Large intestine (tissue), 3 donors: ENCODE results near the gene CLECL1. TPM values are rescaled to one million over a fixed set of nuclear protein-coding genes. Genes with fewer than 3 reads are reported as not detected.
"Not testable (repeated sequence)": the region's sequence is repeated elsewhere in the genome, so short reads cannot be mapped to it uniquely, and the experiment has no call there.

Experiments used
- DNase-seq, 2 donors: peaks; one replicate each; pipeline versions ENCODE4 v3.0.0 to v3.0.0-alpha.2; 2013
- H3K27ac ChIP-seq: one replicate; pipeline ENCODE4 v1.5.1; 2013; ENCODE audit warnings: low read length
- H3K27me3 ChIP-seq: 2 replicates; pipeline ENCODE4 v1.6.1; 2013; ENCODE audit warnings: low read length; ENCODE audit not compliant: control insufficient read depth, insufficient read depth
- H3K36me3 ChIP-seq: 2 replicates; pipeline ENCODE4 v1.6.1; 2013; ENCODE audit warnings: low read length; ENCODE audit not compliant: control insufficient read depth, insufficient read depth
- H3K4me1 ChIP-seq: one replicate; pipeline ENCODE4 v1.6.1; 2013; ENCODE audit warnings: low read length; ENCODE audit not compliant: control insufficient read depth, insufficient read depth
- H3K4me3 ChIP-seq: one replicate; pipeline ENCODE4 v1.5.1; 2013; ENCODE audit warnings: low read length
- H3K9me3 ChIP-seq: one replicate; pipeline ENCODE4 v1.6.1; 2013; ENCODE audit warnings: mild to moderate bottlenecking, low read depth, low read length, moderate library complexity; ENCODE audit not compliant: control insufficient read depth
- WGBS: methylation state at CpG from one replicate; pipeline ENCODE4 v1.1.5; 2013; ENCODE audit warnings: low lambda C conversion rate; ENCODE audit not compliant: insufficient coverage; 5-methylcytosine and 5-hydroxymethylcytosine counted together
- polyA plus RNA-seq: library from polyadenylated mRNA; unstranded; fragments of 120-200 nt; gene quantifications from one replicate; pipeline ENCODE4 v1.2.1, GENCODE V29; 2013

CLECL1 gene
- polyA plus RNA-seq, 1 donor = 0.31 TPM

GRCh38 chr12:9695661-9696060 lies 37.2 kb downstream of the CLECL1 start:
- peaks cover 11% of the 10 kb centered on the region for H3K36me3 ChIP-seq
- no CpG with 5 or more reads among the region's 3 CpGs for WGBS
- H3K27ac ChIP-seq, H3K9me3 ChIP-seq, H3K27me3 ChIP-seq, H3K4me3 ChIP-seq, DNase-seq, H3K4me1 ChIP-seq: not testable (repeated sequence)

DNA sequence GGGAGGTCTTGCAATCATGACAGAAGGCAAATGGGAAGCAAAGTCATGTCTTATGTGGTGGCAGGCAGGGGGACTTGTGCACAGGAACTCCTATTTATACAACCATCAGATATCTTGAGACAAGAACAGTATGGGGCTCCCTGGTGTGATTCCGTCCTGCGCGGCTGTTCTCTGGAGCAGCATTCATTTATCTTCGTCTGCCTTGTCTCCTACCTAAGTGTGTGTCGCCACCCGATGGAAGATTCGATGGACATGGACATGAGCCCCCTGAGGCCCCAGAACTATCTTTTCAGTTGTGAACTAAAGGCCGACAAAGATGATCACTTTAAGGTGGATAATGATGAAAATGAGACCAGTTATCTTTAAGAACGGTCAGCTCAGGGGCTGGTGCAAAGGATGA lies 37.7 kb downstream of the CLECL1 start:
- not testable (repeated sequence) for H3K4me3 ChIP-seq, H3K4me1 ChIP-seq, H3K27ac ChIP-seq, DNase-seq, H3K27me3 ChIP-seq, H3K9me3 ChIP-seq
- WGBS = no CpG with 5 or more reads among the region's 9 CpGs
- H3K36me3 ChIP-seq = peaks cover 11% of the 10 kb centered on the region

DNA sequence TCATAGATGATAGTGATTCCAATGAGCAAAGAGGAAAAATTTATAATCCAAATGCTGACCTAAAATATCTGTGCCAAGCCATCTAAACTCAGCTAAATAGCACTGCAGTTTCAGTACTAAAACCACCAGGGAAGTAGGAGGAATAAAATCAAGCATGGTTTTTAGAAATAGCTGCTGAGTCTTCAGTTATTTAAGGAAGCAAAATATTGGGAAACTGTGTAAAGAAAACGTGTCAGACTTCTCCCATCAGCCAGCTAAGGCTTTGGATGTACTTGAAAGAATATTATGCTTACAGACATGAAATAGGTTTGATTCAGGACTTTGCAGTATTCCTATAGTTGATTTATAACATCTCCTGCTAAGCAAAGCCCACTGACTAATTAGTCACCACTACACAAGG lies 38.7 kb downstream of the CLECL1 start:
- no peaks in the 10 kb centered on the region for H3K4me1 ChIP-seq
- H3K27me3 ChIP-seq = no peaks in the 10 kb centered on the region
- no CpG with 5 or more reads among the region's 1 CpG for WGBS
- no peak overlapping the region for H3K4me3 ChIP-seq
- H3K9me3 ChIP-seq = no peaks in the 10 kb centered on the region
- peaks cover 13% of the 10 kb centered on the region for H3K36me3 ChIP-seq
- no peak overlapping the region for H3K27ac ChIP-seq
- no peak for DNase-seq

GRCh38 chr12:9692909-9693308 lies 40.0 kb downstream of the CLECL1 start:
- no peaks in the 10 kb centered on the region for H3K9me3 ChIP-seq
- peaks cover 22% of the 10 kb centered on the region for H3K36me3 ChIP-seq
- H3K4me1 ChIP-seq = no peaks in the 10 kb centered on the region
- no peak overlapping the region for H3K4me3 ChIP-seq
- no peak for DNase-seq
- H3K27ac ChIP-seq = no peak overlapping the region
- WGBS = no CpG with 5 or more reads among the region's 1 CpG
- no peaks in the 10 kb centered on the region for H3K27me3 ChIP-seq

GRCh38 chr12:9687228-9687627 lies 45.7 kb downstream of the CLECL1 start:
- no peak overlapping the region for H3K27ac ChIP-seq

DNA sequence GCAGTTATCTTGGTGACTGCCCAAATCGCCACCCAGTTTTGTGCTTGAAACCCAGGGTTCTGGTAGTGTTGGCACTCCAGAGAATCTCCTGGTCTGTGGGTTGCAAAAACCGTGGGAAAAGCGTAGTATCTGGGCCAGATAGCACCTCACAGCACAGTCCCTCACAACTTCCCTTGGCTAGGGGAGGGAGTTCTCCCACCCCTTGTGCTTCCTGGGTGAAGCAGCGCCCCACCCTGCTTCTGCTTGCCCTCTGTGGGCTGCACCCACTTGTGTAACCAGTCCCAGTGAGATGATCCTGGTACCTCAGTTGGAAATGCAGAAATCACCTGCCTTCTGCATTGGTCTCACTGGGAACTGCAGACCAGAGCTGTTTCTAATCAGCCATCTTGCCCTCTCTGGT lies 47.0 kb downstream of the CLECL1 start:
- H3K9me3 ChIP-seq = no peaks in the 10 kb centered on the region
- no peaks in the 10 kb centered on the region for H3K27me3 ChIP-seq
- peaks cover 14% of the 10 kb centered on the region for H3K36me3 ChIP-seq
- DNase-seq = no peak
- H3K4me1 ChIP-seq = no peaks in the 10 kb centered on the region
- WGBS = no CpG with 5 or more reads among the region's 4 CpGs
- H3K4me3 ChIP-seq = no peak overlapping the region
- H3K27ac ChIP-seq = no peak overlapping the region

More at GRCh38 chr12:9687228-9687627, 45.7 kb downstream of the CLECL1 start:
- H3K36me3 ChIP-seq = peaks cover 14% of the 10 kb centered on the region
- no peaks in the 10 kb centered on the region for H3K27me3 ChIP-seq
- no peak for DNase-seq
- no peak overlapping the region for H3K4me3 ChIP-seq
- no peaks in the 10 kb centered on the region for H3K9me3 ChIP-seq
- no CpG with 5 or more reads among the region's 1 CpG for WGBS
- no peaks in the 10 kb centered on the region for H3K4me1 ChIP-seq

DNA sequence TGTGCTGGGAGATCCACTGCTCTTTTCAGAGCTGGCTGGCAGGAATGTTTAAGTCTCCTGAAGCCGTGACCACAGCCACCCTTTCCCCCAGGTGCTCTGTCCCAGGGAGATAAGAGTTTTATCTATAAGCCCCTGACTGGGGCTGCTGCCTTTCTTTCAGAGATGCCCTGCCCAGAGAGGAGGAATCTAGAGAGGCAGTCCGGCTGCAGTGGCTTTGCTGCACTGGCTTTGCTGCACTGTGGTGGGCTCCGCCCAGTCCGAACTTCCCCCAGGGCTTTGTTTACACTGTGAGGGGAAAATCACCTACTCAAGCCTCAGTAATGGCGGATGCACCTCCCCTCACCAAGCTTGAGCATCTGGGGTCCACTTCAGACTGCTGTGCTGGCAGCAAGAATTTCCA lies 47.5 kb downstream of the CLECL1 start:
- not testable (repeated sequence) for H3K4me3 ChIP-seq, H3K27ac ChIP-seq, H3K9me3 ChIP-seq, H3K27me3 ChIP-seq, DNase-seq, H3K4me1 ChIP-seq
- H3K36me3 ChIP-seq = peaks cover 14% of the 10 kb centered on the region
- no CpG with 5 or more reads among the region's 5 CpGs for WGBS

- not testable (repeated sequence) for H3K9me3 ChIP-seq, H3K27me3 ChIP-seq, H3K36me3 ChIP-seq, H3K4me3 ChIP-seq, H3K4me1 ChIP-seq, DNase-seq, H3K27ac ChIP-seq
- 100% methylated on average over 1 of the region's 2 CpGs for WGBS
Observed at GRCh38 chr12:9682949-9683348, 49.9 kb downstream of the CLECL1 start.

DNA sequence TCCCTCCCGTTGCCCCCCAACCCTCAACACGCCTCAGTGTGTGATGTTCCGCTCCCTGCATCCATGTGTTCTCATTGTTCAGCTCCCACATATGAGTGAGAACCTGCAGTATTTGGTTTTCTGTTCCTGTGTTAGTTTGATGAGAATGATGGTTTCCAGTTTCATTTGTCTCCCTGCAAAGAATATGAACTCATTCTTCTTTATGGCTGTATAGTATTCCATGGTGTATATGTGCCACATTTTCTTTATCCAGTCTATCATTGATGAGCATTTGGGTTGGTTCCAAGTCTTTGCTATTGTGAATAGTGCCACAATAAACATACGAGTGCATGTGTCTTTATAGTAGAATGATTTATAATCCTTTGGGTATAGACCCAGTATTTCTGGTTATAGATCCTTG lies 50.4 kb downstream of the CLECL1 start:
- H3K27ac ChIP-seq, H3K36me3 ChIP-seq, H3K4me1 ChIP-seq, H3K27me3 ChIP-seq, H3K9me3 ChIP-seq, DNase-seq, H3K4me3 ChIP-seq: not testable (repeated sequence)
- no CpG with 5 or more reads among the region's 4 CpGs for WGBS

DNA sequence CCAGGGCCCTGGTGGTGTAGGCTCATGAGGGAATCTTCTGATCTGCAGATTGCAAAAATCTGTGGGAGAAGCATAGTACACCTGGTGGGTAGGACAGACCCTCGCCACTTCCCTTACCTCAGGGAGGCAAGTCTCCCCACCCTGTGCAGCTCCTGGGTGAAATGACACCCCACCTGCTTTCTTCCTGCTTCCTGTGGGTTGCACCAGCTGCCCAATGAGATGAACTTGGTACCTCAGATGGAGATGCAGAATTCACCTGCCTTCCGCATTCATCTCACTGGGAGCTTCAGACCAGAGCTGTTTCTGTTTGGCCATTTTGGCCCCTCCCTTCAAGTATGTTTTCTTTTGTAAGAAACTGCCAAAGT lies 58.7 kb downstream of the CLECL1 start:
- no peak overlapping the region for H3K4me3 ChIP-seq
- H3K27me3 ChIP-seq = no peaks in the 10 kb centered on the region
- no peaks in the 10 kb centered on the region for H3K36me3 ChIP-seq
- no peak for DNase-seq
- H3K4me1 ChIP-seq = no peaks in the 10 kb centered on the region
- H3K9me3 ChIP-seq = no peaks in the 10 kb centered on the region
- no peak overlapping the region for H3K27ac ChIP-seq
- no CpG with 5 or more reads among the region's 2 CpGs for WGBS

- DNase-seq = peak in 1 of 2 donors; percentile 14
- Histone ChIP-seq H3K4me1 (no peaks in the 10 kb centered on the region), H3K27ac (no peak overlapping the region), H3K36me3 (no peaks in the 10 kb centered on the region), H3K27me3 (no peaks in the 10 kb centered on the region), H3K4me3 (no peak overlapping the region), H3K9me3 (no peaks in the 10 kb centered on the region)
- WGBS = 100% methylated on average over 1 of the region's 6 CpGs
Observed at GRCh38 chr12:9673404-9674225, 59.3 kb downstream of the CLECL1 start.
